ENCODE data around the gene HAUS3. TPM values are rescaled to one million over a fixed set of nuclear protein-coding genes. Genes with fewer than 3 reads are reported as not detected.
"Not testable (repeated sequence)": the region's sequence is repeated elsewhere in the genome, so short reads cannot be mapped to it uniquely, and the experiment has no call there.

HAUS3 gene
- total and polyA plus RNA-seq, 7 donors = 4.2 to 16.1 (median 5.3) TPM

- Histone ChIP-seq H3K36me3 (ENCODE audit: insufficient read depth in 1 of 2, low read depth in 1 of 2) (peaks cover 0 to 1% of the 10 kb centered on the region in 2 donors), H3K9me3 (no peaks in the 10 kb centered on the region), H3K4me1 (no peaks in the 10 kb centered on the region), H3K4me3 (no peak overlapping the region), H3K27me3 (ENCODE audit: insufficient read depth in 3 of 3, low read length in 2 of 3) (no peaks in the 10 kb centered on the region), H3K27ac (no peak overlapping the region)
- ATAC-seq = no peak
- WGBS, 3 donors = 55 to 72% (median 65%) methylated on average over 3 of the region's 3 CpGs
- intact Hi-C loops (cut with DNase I) = loop anchor here in 1 of 2 donors (5.0 kb wide), 2 partner anchors 225 to 245 kb away; no protein-coding TSS in a partner anchor
- TF ChIP-seq CTCF (IDR thresholded peaks at IDR 0.05) = no peak
- no peak for DNase-seq
These were observed 24.2 kb downstream of the HAUS3 start for GRCh38 chr4:2217726-2218125.

- Histone ChIP-seq H3K9me3 (no peaks in the 10 kb centered on the region), H3K4me1 (no peaks in the 10 kb centered on the region), H3K27me3 (ENCODE audit: insufficient read depth in 3 of 3, low read length in 2 of 3) (no peaks in the 10 kb centered on the region), H3K4me3 (no peak overlapping the region), H3K36me3 (ENCODE audit: insufficient read depth in 1 of 2, low read depth in 1 of 2) (no peaks in the 10 kb centered on the region), H3K27ac (no peak overlapping the region)
- 77 to 88% (median 82%) methylated on average over 1 of the region's 1 CpG for WGBS, 3 donors
- ATAC-seq (no peak), DNase-seq (no peak)
- intact Hi-C loops (cut with DNase I) = no loop called here
- no peak for TF ChIP-seq CTCF (IDR thresholded peaks at IDR 0.05)
These were observed 29.1 kb downstream of the HAUS3 start for GRCh38 chr4:2212831-2213230.

- intact Hi-C loops (cut with DNase I) = not testable (repeated sequence)
- 100% methylated on average over 1 of the region's 1 CpG for WGBS, 3 donors
These were observed 39.1 kb downstream of the HAUS3 start for GRCh38 chr4:2202789-2203188.

GRCh38 chr4:2194496-2194895 lies 47.4 kb downstream of the HAUS3 start:
- Histone ChIP-seq H3K9me3 (no peaks in the 10 kb centered on the region), H3K4me1 (no peaks in the 10 kb centered on the region), H3K4me3 (no peak overlapping the region), H3K36me3 (ENCODE audit: insufficient read depth in 1 of 2, low read depth in 1 of 2) (peaks cover 0 to 7% of the 10 kb centered on the region in 2 donors), H3K27ac (no peak overlapping the region), H3K27me3 (ENCODE audit: insufficient read depth in 3 of 3, low read length in 2 of 3) (no peaks in the 10 kb centered on the region)
- intact Hi-C loops (cut with DNase I) = no loop called here
- TF ChIP-seq CTCF (IDR thresholded peaks at IDR 0.05) = no peak
- no peak for DNase-seq
- no peak for ATAC-seq
- 88 to 90% (median 89%) methylated on average over 4 of the region's 4 CpGs for WGBS, 3 donors

More at GRCh38 chr4:2202789-2203188, 39.1 kb downstream of the HAUS3 start:
- H3K4me3 ChIP-seq; H3K4me1 ChIP-seq; H3K9me3 ChIP-seq; ATAC-seq; H3K27me3 ChIP-seq (ENCODE audit: insufficient read depth in 3 of 3, low read length in 2 of 3); H3K36me3 ChIP-seq (ENCODE audit: insufficient read depth in 1 of 2, low read depth in 1 of 2); DNase-seq; H3K27ac ChIP-seq: not testable (repeated sequence)

- H3K4me1 ChIP-seq = no peaks in the 10 kb centered on the region
- H3K27ac ChIP-seq = no peak overlapping the region
- DNase-seq = no peak
- intact Hi-C loops (cut with DNase I) = no loop called here
- H3K27me3 ChIP-seq (ENCODE audit: insufficient read depth in 3 of 3, low read length in 2 of 3) = no peaks in the 10 kb centered on the region
- TF ChIP-seq CTCF (IDR thresholded peaks at IDR 0.05) = no peak
- no peak for ATAC-seq
- no peaks in the 10 kb centered on the region for H3K9me3 ChIP-seq
- 89 to 94% (median 92%) methylated on average over 7 of the region's 7 CpGs for WGBS, 3 donors
- H3K36me3 ChIP-seq (ENCODE audit: insufficient read depth in 1 of 2, low read depth in 1 of 2) = peaks cover 0 to 7% of the 10 kb centered on the region in 2 donors
- no peak overlapping the region for H3K4me3 ChIP-seq
These were observed 48.6 kb downstream of the HAUS3 start for GRCh38 chr4:2193326-2193725.

Data from psoas muscle (tissue), 8 donors.